HG03039 (cell line): ENCODE data around the gene ADARB2.

Experiments used
- ATAC-seq: cut with Tn5 transposase; IDR thresholded peaks from one replicate; pipeline ENCODE4 v1.9.1; 2021; ENCODE audit warnings: mild to moderate bottlenecking, moderate library complexity; ENCODE audit not compliant: unreplicated experiment

The ADARB2 gene

DNA sequence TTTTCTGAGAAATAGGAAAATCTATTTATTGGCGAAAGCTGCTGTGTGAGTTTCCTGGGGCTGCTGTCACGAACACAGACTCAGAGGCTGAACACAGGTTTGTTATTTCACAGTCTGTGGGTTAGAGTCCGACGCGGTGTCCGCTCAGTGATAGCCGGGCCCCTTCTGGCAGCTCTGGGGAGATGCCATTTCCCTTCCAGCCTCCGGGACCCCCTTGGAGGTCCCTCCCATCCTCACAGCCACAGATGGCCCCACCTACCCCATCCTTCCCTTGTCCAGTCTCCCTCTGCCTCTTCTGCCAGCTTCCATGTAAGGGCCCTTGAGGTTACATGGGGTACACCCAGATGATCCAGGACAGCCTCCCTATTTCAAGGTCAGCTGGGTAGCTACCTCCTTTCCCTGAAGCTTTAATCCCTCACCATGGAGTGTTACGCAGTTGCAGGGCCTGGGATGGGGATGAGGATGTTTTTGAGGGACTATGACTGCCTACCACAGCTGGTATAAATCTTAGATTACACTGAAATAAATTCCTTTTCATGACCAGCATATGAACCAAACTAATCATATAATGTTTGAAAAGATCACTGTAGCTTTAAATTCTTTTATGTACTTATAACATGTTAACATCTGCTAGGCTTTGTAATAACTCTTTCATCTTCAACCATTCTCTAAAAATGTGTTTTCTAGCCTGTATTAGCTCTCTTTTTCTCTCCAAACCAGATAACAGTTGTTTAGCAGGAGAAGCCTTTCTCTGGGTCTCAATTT lies 582.6 kb downstream of the ADARB2 start:
- ATAC-seq = no peak

DNA sequence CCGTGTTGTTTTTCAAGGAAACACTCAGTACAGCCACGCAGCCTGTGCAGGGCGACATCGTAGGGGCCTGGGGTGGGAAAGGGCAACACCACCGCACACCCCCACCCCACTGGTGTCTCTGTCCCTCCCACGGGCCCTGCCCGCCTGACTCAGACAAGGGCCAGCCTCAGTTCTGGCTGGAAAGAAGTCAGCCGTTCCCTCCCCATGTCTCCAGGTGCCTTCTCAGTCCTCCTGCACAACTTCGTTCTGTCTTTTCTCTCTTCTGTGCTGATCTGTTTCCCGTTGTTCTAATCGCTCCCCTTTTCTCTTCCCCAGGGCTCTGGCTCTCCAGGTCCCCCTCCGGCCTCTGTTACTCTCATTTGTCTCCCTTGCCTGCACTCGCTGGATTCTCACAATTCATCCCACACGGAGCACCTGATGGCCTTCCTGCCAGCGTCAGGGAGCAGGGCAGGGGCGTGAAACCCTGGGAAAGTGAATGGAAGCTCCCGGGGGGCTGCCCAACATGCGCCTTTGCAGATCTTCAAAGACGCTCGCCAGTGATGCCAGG lies 583.4 kb downstream of the ADARB2 start:
- ATAC-seq = no peak

DNA sequence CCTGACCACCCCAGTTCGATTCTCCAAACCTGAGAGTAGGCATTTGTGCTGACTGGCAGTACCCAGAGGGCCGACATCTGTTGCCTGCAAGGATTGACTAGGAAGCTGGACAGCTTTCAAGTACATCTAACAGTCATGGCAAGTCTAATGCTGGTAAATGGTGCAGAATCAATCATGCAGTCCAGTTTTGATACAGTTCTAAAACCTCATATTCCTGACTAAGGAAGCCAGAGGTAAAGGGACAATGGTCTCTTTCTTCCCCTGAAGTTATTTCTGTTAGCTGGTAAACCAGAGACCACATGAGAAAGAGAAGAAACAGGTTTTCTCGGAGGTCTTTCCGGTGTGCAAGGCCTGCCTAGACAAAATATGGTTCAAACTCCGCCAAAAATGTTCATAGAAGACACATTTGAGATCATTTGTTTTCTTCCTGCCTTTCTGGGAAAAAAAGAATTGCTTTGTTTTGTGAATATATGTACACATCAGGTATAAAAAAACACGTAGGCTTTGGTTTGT lies 584.0 kb downstream of the ADARB2 start:
- no peak for ATAC-seq

DNA sequence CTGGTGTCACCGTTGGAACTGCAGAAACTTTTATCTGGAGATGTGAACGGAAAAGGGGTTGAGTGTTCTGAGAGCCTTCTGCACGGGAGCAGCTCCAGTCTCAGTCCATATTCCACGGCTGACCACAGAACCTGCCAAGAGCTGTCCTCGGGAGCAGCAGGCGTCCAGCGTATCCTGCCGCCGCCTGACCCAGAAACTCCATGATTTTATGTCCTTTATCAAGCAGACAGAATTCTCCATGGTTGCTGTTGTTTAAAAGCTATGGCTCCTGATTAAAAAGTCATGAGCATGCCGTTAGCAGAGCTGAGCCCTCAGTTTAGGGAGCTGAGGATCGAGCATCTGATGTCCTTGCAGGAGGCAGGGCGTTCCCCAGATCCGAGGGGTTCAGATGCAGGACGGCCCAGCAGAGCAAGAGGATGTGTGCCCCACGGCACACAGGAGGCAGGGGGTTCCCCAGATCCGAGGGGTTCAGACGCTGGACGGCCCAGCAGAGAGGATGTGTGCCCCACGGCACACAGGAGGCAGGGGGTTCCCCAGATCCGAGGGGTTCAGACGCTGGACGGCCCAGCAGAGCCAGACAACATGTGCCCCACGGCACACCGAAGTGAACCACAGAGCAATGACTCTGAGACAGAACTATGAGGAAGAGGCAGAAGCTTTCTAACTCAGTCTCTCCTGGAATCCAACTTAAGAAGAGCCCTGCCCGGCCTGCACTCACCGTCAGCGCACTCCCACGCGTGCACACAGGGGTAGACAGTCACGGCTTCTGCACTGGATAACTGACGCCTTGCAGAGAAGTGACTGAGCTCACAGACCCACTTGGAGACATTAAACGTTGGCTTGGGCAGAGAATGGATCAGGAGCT lies 584.7 kb downstream of the ADARB2 start:
- ATAC-seq = no peak

DNA sequence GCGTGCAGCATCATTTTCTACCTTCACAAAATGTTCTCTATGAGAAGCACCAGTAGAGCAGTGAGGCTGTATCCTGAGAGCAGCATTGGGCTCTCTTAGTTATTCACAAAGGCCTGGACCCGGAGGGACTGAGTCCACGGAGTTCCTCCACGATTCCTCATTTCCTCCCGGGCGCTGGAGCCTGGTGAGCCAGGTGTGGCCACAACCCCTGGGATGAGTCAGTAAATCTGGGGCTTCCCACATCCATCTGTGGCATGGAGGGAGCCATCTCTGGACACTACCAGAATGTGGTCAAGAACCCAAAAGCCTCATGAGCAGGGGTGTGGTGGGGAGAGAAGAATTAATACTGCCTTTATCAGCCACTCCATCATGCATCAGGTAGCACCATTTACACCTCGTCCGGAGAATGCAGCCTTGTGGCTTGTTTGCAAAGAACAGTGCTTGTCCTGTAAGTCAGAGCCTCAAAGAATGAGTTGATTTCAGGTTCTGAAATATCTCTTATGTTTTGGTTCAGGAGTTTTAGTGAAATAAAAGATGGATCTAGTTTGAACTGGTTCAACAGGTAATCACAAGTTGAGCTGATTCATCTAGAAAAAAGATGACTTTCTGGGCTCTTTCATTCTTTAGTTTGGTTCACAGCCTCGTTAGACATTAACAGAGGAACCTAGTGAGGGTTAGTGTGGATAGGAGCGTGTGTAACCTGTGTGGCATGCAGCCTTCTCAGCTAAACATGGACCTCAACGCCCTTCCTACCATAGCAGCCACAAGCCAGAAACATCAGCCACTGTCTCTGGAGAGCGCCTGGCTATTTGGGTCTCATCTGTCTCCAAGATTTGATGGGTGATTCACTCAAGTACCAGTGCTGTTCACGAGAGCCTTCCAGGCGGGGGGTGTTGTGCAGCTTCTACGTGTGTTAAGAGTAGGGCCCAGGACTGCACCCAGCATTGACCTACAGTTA lies 586.0 kb downstream of the ADARB2 start:
- ATAC-seq = no peak

DNA sequence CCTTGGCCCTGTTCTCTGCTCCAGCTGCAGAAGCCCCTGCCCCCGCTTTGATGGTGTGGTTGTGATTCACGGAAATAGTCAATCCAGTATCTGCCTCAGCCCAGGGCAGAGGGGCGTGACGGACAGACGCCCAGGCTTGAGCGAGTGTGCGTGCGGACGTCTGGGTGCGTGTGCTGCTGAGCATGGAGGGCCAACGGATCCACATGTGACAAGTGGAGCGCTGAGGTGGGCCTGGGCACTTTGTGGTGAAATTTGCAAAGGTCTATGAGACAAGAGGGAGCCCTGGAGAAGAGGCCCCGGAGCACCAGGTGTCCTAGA lies 586.7 kb downstream of the ADARB2 start:
- ATAC-seq = no peak

DNA sequence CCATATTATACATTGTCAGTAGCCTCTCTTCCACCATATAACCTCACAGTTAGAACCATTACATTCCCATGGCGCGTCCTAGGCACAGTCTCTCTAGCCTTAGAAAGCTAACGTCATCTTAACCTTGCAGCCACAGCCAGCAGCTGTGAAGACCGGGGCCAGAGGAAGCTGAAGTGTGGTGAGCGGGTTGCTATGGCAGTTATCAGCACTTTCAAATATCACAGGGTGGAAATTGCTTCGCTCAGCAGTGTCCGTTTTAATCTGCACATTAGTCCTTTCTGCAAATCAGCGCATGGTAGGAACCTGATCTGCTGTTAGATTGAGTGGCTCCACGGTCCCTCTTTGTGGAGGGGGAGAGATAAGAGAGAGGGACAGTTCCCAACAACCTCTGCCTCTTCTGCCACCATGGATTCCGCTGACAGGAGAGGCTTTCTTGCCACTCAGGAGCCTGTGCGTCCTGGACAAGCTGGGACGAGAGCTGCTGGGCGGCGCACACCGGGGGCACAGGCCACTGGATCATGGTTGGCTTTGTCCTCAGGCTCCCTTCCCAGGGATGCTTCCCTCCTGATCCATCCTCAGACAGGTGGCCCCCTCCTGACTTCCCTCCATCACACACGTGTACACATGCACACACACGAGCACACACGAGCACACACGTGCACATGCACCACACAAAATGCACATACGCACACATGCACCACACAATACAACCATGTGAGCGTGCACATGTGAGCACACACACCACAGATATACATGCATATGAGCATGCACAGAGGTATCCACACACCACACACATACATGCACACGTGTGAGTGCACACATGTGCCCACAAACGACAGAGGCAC lies 587.3 kb downstream of the ADARB2 start:
- no peak for ATAC-seq

DNA sequence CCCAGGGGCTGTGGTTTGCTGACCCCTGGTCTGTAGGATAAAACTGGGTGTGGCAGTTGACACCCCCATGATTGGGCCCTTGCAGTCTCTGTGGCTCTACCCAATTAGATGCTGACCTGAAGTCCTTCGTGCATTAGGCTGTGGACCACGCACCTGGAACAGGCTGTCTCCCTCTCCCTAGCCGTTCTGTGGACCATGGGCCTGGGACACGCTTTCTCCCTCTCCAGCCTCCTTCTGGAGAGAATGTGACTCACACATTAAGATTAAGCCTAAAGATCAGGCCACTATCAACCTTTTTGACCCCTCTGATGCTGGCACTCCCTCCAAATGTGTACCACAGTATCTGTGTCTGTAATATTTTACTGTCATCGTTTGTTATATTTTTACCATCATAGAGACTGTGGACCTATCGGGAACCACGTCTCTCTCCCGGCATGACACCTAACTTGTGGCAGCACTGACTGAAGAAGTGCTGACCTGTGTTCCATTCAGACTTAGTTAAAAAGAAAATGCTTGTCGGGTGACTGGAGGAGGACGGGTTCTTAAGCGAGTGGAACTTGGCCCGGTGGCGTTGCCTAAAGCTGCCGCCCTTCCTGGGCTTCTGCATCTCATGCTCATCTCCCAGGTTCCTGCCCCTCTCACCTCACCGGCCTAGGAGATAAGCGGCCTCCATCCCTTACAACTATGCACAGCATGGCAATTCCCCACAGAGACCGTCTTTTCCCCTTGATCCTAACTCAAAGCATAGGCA lies 588.3 kb downstream of the ADARB2 start:
- ATAC-seq = no peak

DNA sequence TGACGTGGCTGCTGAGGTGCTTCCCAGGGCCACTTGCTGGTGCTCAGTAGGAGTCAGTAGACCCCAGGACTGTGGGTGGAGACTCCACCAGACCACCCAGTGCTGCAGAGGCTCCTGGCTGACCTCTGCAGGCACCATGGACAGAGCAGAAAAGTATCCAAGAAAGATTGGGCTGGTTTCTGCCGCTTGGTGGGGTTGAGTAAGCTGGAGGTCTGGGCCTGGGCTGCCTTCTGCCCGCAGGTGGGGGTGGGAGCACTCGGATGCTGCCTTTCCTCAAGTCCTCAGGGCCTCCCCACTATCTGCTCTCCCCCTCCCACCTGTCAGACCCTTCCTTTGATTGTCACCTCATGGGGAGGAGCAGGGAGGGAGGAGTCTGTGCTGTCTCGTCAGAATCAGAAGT lies 589.5 kb downstream of the ADARB2 start:
- ATAC-seq = no peak

DNA sequence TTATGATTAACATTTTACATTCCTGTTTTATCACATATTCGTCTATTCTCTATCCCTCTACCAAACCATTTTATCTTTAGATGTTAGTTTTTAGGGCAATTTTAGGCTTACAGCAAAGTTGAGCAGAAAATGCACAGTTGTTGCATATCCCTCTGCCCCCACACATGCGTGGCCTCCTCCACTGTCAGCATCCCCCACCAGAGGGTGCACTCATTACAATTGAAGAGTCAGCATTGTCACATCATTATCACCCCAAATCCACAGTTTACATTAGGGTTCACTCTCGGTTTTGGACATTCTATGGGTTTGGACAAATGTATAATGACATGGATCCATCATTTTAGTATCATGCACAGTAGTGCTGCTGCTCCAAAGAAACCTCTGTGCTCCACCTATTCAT lies 594.7 kb downstream of the ADARB2 start:
- no peak for ATAC-seq

DNA sequence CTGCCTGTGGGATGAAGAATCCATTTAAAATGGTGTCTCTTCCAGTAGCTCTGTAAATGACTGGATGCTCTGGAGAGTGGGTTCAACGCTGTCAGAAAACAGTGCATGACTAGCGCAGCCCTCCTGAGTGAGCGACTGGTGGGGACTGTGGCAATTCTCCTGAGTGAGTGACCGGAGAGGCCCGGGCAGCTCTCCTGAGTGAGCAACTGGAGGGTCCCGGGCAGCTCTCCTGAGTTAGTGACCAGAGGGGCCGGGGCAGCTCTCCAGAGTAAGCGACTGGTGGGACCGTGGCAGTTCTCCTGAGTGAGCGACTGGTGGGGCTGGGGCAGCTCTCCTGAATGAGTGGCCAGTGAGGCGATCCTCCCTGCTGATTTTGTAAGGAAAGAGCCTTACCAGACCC lies 595.6 kb downstream of the ADARB2 start:
- no peak for ATAC-seq

DNA sequence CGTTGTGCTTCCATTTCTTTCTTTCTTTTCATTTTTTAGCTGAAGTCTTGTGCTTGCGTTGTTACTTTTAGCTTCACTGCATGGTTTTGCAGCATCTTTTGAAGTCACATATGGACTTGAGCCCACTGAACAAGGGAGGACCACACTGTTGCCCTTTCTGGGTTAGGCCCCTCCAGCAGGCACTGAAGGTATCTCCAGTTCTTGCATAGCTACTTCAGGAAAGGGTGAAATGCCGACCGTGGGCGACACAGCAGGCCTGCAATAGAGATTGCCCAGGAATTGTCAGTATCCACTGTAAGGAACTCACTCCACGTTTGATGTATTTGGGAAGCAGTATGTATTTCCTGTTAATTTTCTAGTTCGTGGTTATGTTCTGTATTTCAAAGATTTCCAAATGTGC lies 596.1 kb downstream of the ADARB2 start:
- no peak for ATAC-seq

DNA sequence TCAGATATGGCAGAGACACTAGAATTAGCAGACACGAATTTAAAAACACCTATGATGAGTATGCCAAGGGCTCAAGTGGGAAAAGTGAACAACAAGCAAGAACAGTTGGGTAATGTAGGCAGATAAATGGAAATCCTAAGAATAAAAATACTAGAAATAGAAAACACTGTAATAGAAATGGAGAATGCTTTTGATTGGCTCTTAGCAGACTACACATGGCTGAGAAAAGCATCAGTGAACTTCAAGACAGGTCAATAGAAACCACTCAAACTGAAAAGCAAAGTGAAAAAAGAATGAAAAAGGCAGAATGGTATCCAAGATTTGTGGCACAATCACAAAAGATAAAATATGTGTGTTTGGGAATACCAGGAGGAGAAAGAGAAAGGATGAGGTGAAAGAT lies 598.8 kb downstream of the ADARB2 start:
- ATAC-seq = no peak

DNA sequence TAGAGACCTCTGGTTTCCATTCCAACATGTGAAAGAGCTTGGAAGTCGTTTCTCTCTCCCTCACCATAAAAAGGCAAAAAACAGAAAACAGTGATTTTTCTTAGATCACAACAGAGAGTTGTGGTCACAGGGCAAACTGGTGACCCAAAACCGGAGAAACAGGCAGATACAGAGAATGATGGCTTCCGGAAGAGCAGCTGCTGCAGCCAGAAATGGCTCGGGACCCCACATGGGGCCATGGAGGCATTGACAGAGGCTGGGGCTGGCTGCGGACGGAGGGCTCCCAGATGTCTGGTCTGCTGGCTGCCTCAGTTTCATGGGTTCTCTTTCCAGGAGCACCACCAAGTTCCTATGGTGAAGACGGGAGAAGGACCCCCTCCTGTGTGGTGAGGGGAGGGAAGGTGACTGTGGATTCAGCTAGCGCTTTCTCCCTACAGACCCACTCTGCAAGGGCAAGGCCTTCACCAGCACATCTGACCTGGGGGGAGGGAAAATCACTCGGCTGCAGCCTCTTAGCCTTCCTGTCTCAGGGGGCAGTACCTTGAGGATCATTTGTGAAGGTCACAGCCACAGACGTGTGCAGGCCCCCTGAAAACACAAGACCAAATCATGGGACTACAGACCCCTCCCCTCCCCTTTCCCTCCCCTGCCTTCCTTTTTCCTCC lies 599.7 kb downstream of the ADARB2 start:
- no peak for ATAC-seq

DNA sequence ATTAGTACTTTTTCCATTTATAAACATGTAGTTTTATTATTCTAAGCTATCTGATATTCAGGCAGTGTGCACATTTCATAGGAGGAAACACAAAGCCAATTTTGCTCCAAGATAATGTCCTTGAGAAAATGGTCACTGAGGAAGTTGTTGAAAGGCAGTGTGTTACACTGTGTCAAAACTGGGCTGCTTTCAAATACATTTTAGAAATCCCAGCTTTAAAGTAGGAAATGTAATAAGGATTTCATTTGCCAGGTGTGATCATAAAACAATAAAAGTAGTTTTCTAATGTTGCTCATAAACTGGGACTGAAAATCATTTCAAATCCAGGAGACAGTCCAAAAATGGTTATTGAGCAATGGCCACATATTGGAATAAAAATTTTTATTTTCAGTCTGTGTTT lies 601.1 kb downstream of the ADARB2 start:
- ATAC-seq = no peak

DNA sequence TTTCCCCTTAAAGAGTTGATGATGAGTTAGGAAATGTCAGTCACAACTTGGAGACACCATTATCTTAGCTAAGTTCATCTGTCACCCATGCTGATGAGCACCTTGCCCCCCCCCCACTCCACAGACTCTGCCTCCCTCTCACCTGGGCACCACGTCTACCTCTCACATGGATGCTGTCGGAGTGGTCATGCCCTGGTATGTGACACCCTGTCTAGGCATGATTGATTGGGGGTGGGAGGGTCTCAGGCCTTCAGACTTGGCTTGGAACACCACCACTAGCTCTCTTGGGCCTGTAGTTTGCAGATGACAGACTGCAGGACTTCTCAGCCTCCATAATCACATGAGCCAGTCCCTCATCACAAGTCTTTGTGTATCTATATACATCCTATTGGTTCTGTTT lies 603.2 kb downstream of the ADARB2 start:
- no peak for ATAC-seq

DNA sequence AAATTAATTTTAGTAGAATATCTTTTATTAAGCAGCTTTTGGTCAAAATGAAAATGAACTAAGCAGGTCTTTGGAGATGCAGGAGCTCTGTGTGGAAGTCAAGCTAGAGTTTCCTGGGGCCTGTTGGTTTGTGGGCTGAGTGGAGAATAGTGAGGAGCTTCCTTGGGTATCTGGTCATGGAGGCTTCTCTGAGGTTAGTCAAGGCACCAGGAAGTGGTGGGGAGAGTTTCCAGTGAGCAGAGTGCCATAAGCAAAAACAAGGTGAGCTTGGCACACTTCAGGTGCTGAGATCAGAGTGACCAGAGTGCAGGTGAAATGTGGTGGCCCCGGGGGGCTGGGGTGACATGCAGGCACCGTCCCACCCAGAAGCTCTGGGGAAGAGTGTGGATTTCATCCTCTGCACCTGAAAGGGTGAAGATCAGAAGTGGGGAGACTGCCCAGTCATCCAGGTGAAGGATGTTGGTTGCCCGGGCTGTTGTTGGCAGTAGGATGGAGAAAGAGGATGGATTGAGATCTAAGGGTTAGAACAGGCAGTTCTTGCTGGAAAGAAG lies 603.8 kb downstream of the ADARB2 start:
- ATAC-seq = no peak

DNA sequence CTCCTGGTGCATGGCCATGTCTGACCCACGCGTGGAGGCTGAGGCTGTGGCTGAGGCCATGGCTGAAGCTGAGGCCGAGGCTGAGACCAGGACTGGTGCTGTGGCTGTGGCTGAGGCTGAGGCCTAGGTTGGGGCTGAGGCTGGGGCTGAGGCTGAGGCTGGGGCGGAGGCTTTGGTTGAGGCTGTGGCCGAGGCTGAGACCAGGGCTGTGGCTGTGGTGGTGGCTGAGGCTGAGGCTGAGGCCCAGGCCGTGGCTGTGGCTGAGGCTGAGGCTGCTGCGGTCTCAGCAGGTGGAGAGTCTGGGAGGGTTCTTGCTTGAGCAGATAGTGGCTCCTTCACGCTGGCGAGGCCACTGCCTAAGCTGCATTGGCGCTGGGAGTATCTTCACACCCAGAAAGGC lies 604.7 kb downstream of the ADARB2 start:
- ATAC-seq = no peak
